H1 (cell line): ENCODE results near the gene MYO5A. TPM values are rescaled to one million over a fixed set of nuclear protein-coding genes. Genes with fewer than 3 reads are reported as not detected.

Experiments used
- CTCF ChIA-PET: fragments of 300-600 bp; sonication (Branson Sonifier 250); formaldehyde crosslinking; loops from one replicate; lab custom pipeline; 2021; ENCODE audit not compliant: partially characterized antibody; lab: Charles Lee
- POLR2A ChIA-PET: fragments of 300-600 bp; sonication (Branson Sonifier 250); formaldehyde crosslinking; loops from one replicate; lab custom pipeline; 2021; ENCODE audit warnings: inconsistent platforms; ENCODE audit not compliant: partially characterized antibody; lab: Charles Lee
- DNase-seq, 2 experiments: peaks; one replicate each; pipeline versions ENCODE4 v3.0.0 to v3.0.0-alpha.2; 2010 to 2022; ENCODE audit warnings: low spot score in 2 of 2, low read depth in 1 of 2, mixed read lengths in 1 of 2
- FAIRE-seq: peaks from 2 replicates; lab custom pipeline; 2011; peaks lifted over from hg19 to GRCh38; lab: Jason Lieb, UNC
- H2AFZ ChIP-seq: 2 replicates; pipeline ENCODE4 v1.8.1; 2012; ENCODE audit warnings: low read length, inconsistent platforms
- H2AK5ac ChIP-seq: 2 replicates; pipeline ENCODE4 v1.6.1; 2013; ENCODE audit warnings: low read depth, low read length
- H2BK120ac ChIP-seq: replicated peaks from 2 replicates; pipeline ENCODE3; 2013; ENCODE audit warnings: low read depth, low read length, inconsistent platforms
- H2BK12ac ChIP-seq: 2 replicates; pipeline ENCODE4 v1.6.1; 2013; ENCODE audit warnings: low read depth, low read length
- H2BK15ac ChIP-seq: 2 replicates; pipeline ENCODE4 v1.6.1; 2013; ENCODE audit warnings: low read length
- H2BK20ac ChIP-seq: 2 replicates; pipeline ENCODE4 v1.6.1; 2013; ENCODE audit warnings: low read length
- H2BK5ac ChIP-seq: 2 replicates; pipeline ENCODE4 v1.6.1; 2013; ENCODE audit warnings: low read depth, low read length
- H3K14ac ChIP-seq: 2 replicates; pipeline ENCODE4 v1.6.1; 2013; ENCODE audit warnings: inconsistent platforms; ENCODE audit not compliant: insufficient read length
- H3K18ac ChIP-seq: 2 replicates; pipeline ENCODE4 v1.6.1; 2013; ENCODE audit warnings: low read length; ENCODE audit errors: extremely low read depth
- H3K23ac ChIP-seq: 2 replicates; pipeline ENCODE4 v1.6.1; 2013; ENCODE audit warnings: inconsistent platforms; ENCODE audit not compliant: insufficient read length
- H3K23me2 ChIP-seq: 2 replicates; pipeline ENCODE4 v1.6.1; 2013; ENCODE audit warnings: low read depth, low read length
- H3K27ac ChIP-seq: 2 replicates; pipeline ENCODE4 v1.6.1; 2011; ENCODE audit warnings: low read depth, low read length, inconsistent platforms
- H3K27me3 ChIP-seq, 4 experiments: replicated peaks in 1 of 4; 1 replicate in 1 of 4; 2 replicates in 3 of 4; pipeline versions ENCODE4 v1.6.1 to v1.8.1; 2011 to 2013; ENCODE audit warnings: low read length in 3 of 4, mild to moderate bottlenecking in 3 of 4, inconsistent platforms in 2 of 4, mixed read lengths in 2 of 4, moderate library complexity in 1 of 4; ENCODE audit not compliant: control insufficient read depth in 3 of 4, insufficient read depth in 3 of 4; ENCODE audit errors: extremely low read depth in 1 of 4
- H3K36me3 ChIP-seq, 4 experiments: 2 replicates each; pipeline versions ENCODE4 v1.6.1 to v1.8.1; 2011 to 2013; ENCODE audit warnings: mild to moderate bottlenecking in 4 of 4, low read length in 3 of 4, moderate library complexity in 2 of 4, control low read depth in 1 of 4, inconsistent platforms in 1 of 4; ENCODE audit not compliant: insufficient read depth in 4 of 4, control insufficient read depth in 2 of 4
- H3K4ac ChIP-seq: replicated peaks from 2 replicates; pipeline ENCODE3; 2013; ENCODE audit warnings: low read length, low read depth, mixed read lengths, inconsistent platforms; ENCODE audit not compliant: insufficient read length
- H3K4me1 ChIP-seq, 4 experiments: replicated peaks in 1 of 4; 1 replicate in 1 of 4; 2 replicates in 3 of 4; pipeline versions ENCODE4 v1.6.1 to v1.8.1; 2011 to 2013; ENCODE audit warnings: low read length in 3 of 4, inconsistent platforms in 2 of 4, mixed read lengths in 1 of 4; ENCODE audit not compliant: insufficient read depth in 4 of 4, control insufficient read depth in 3 of 4
- H3K4me2 ChIP-seq, 2 experiments: 2 replicates each; pipeline versions ENCODE4 v1.6.1 to v1.8.1; 2011 to 2013; ENCODE audit warnings: low read depth in 2 of 2, low read length in 2 of 2, control low read depth in 1 of 2, inconsistent platforms in 1 of 2, mild to moderate bottlenecking in 1 of 2; ENCODE audit not compliant: insufficient read depth in 1 of 2
- H3K4me3 ChIP-seq, 4 experiments: fragments of 200-600, 300-600 bp in 1 of 4; sonication (generic), shearing (Covaris generic), sonication (Bioruptor Twin) in 1 of 4; 2 replicates each; pipeline versions ENCODE4 v1.5.1 to v1.8.1; 2011 to 2016; ENCODE audit warnings: low read length in 4 of 4, low read depth in 3 of 4, control low read depth in 2 of 4, inconsistent platforms in 2 of 4, mild to moderate bottlenecking in 2 of 4, mixed read lengths in 1 of 4, moderate library complexity in 1 of 4; ENCODE audit not compliant: insufficient read depth in 2 of 4; ENCODE audit errors: extremely low read depth in 1 of 4
- H3K56ac ChIP-seq: replicated peaks from 2 replicates; pipeline ENCODE3; 2013; ENCODE audit warnings: low read depth, mild to moderate bottlenecking, mixed read lengths, low read length, inconsistent platforms; ENCODE audit not compliant: insufficient read length
- H3K79me1 ChIP-seq: 2 replicates; pipeline ENCODE4 v1.6.1; 2013; ENCODE audit warnings: low read depth, low read length, control low read depth
- H3K79me2 ChIP-seq, 2 experiments: 2 replicates each; pipeline versions ENCODE4 v1.6.1 to v1.8.1; 2012 to 2013; ENCODE audit warnings: low read length in 2 of 2, mild to moderate bottlenecking in 2 of 2, inconsistent platforms in 1 of 2; ENCODE audit not compliant: insufficient read depth in 2 of 2, control insufficient read depth in 1 of 2
- H3K9ac ChIP-seq, 4 experiments: replicated peaks in 1 of 4; 1 replicate in 1 of 4; 2 replicates in 3 of 4; pipeline versions ENCODE4 v1.6.1 to v1.8.1; 2011 to 2013; ENCODE audit warnings: low read depth in 3 of 4, low read length in 3 of 4, control low read depth in 2 of 4, mild to moderate bottlenecking in 2 of 4, moderate library complexity in 2 of 4, inconsistent platforms in 1 of 4; ENCODE audit errors: extremely low read depth in 1 of 4
- H3K9me3 ChIP-seq, 2 experiments: 2 replicates each; pipeline versions ENCODE4 v1.6.1 to v1.8.1; 2012 to 2013; ENCODE audit warnings: mild to moderate bottlenecking in 2 of 2, moderate library complexity in 2 of 2, control low read depth in 1 of 2, inconsistent platforms in 1 of 2, low read depth in 1 of 2, low read length in 1 of 2, mixed read lengths in 1 of 2; ENCODE audit not compliant: insufficient read depth in 2 of 2
- H4K20me1 ChIP-seq, 2 experiments: replicated peaks in 1 of 2; 2 replicates each; pipeline versions ENCODE3 to v1.8.1; 2011 to 2013; ENCODE audit warnings: inconsistent platforms in 2 of 2, low read length in 2 of 2, mild to moderate bottlenecking in 1 of 2; ENCODE audit not compliant: insufficient read depth in 2 of 2, control insufficient read depth in 1 of 2
- H4K5ac ChIP-seq: 2 replicates; pipeline ENCODE4 v1.6.1; 2013; ENCODE audit warnings: low read length, low read depth, mixed read lengths, inconsistent platforms; ENCODE audit not compliant: insufficient read length
- H4K8ac ChIP-seq: 2 replicates; pipeline ENCODE4 v1.8.0; 2013; ENCODE audit warnings: mild to moderate bottlenecking, moderate library complexity, low read length, inconsistent platforms; ENCODE audit not compliant: insufficient read depth; ENCODE audit errors: extremely low read depth
- H4K91ac ChIP-seq: replicated peaks from 2 replicates; pipeline ENCODE3; 2013; ENCODE audit warnings: low read length, mixed read lengths, inconsistent platforms; ENCODE audit not compliant: insufficient read length
- CBX8 ChIP-seq: fragments of 300-800, 300-1000 bp; sonication (generic); IDR thresholded peaks from 2 replicates; pipeline ENCODE4 v1.7.1; 2016; ENCODE audit warnings: low read depth, low read length, borderline replicate concordance
- RAD21 ChIP-seq, 2 experiments: IDR thresholded peaks in 1 of 2; conservative IDR thresholded peaks in 1 of 2; 2 replicates each; pipeline ENCODE4 v1.6.1; 2011; ENCODE audit warnings: low read depth in 2 of 2, low read length in 2 of 2, improper control_type of control experiment in 1 of 2, inconsistent platforms in 1 of 2, mild to moderate bottlenecking in 1 of 2, moderate library complexity in 1 of 2
- WGBS, 2 experiments: shearing (Covaris generic) in 1 of 2; methylation state at CpG; one replicate each; pipeline versions ENCODE4 v1.1.6 to v1.1.7; 2013 to 2015; ENCODE audit warnings: low lambda C conversion rate in 2 of 2, mixed read lengths in 2 of 2, inconsistent platforms in 1 of 2, low coverage in 1 of 2, missing lambda C conversion rate in 1 of 2; ENCODE audit not compliant: insufficient replicate concordance in 2 of 2, insufficient coverage in 1 of 2, insufficient read length in 1 of 2; ENCODE audit errors: extremely low coverage in 1 of 2, missing lambda C conversion rate in 1 of 2; 5-methylcytosine and 5-hydroxymethylcytosine counted together
- polyA plus RNA-seq, 7 experiments: library from polyadenylated mRNA; depleted of rRNA in 3 of 7; stranded (reverse) in 5 of 7; unstranded in 2 of 7; fragments of >200 nt in 5 of 7; fragments of 200-250 nt in 2 of 7; gene quantifications; 1 replicate in 5 of 7; 2 replicates in 1 of 7; 4 replicates in 1 of 7; pipeline versions ENCODE4 v1.2.1 to v1.2.3, GENCODE V29; 2011 to 2013; ENCODE audit warnings: missing spikeins in 2 of 7, mixed read lengths in 2 of 7
- total RNA-seq: library from RNA; stranded (reverse); fragmentation: NEBNext Ultra II Directional; extraction: Animal tissue kit (Norgen Biotek cat#: 25700); gene quantifications from 2 replicates; pipeline ENCODE4 v1.2.1, GENCODE V29; 2021
- TF ChIP-seq, protein P1 (sequence below), 3 experiments: IDR thresholded peaks; 1 replicate in 2 of 3; 2 replicates in 1 of 3; pipeline versions ENCODE4 v1.5.1 to v1.6.1; 2011; ENCODE audit warnings: low read length in 3 of 3, mild to moderate bottlenecking in 3 of 3, inconsistent platforms in 2 of 3, low read depth in 1 of 3, moderate library complexity in 1 of 3; ENCODE audit not compliant: insufficient read depth in 1 of 3; ENCODE audit errors: control extremely low read depth in 1 of 3

Gene MYO5A
- total and polyA plus RNA-seq, 2 of the 8 experiments (the other 6 are each of a cell fraction or from before 2014, with no cell fraction given): 11.4 to 24.7 TPM

DNA sequence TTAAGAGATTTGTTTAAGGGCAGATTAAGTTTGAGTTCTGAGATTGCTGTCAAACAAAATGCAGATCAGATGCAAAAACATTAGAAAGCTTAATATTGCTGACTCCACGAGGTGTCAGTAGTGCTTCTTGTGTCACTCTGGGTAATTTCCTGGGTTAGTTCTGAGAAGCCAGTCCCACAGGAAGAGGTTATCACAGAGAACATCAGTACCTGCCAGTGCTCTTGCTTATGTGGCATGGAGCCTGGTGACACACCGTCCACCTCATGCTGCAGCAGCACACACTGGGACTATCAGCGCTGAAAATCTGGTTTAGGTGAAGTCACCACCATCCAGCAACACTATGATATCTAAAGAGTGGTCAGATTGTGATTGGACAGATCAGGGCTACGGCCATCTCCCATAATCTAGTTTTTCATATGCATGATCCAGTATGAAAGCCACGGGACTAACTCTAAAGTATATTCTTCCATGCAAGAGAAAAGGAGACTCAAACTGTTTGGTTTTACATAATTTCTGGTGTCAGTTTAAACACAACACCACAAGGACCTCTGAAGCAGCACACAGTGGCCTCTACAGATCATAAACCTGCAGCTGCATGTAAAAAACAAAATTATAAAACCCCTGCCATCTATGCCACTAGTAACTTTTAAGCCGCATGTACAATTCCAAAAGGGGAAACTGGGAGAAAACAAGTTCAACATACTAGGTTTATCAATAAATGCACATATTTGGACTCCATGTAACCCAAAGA lies 197.0 kb downstream of the MYO5A start:
- H2BK5ac ChIP-seq: no peak overlapping the region; the same call in 1 of the 2 replicates
- H3K4me1 ChIP-seq: peaks cover 0 to 3% (median 0%) of the 10 kb centered on the region in 4 experiments; a peak in 1 of 7 replicates
- no peaks in the 10 kb centered on the region for H3K79me2 ChIP-seq
- no peak overlapping the region for H3K56ac ChIP-seq
- H2AFZ ChIP-seq: no peak overlapping the region
- no peak overlapping the region for H2AK5ac ChIP-seq
- no peaks in the 10 kb centered on the region for H3K27me3 ChIP-seq
- no peak overlapping the region for H3K23ac ChIP-seq
- H3K4ac ChIP-seq: no peak overlapping the region
- H3K18ac ChIP-seq: no peak overlapping the region
- no peak overlapping the region for H2BK12ac ChIP-seq
- no peak overlapping the region for H3K4me3 ChIP-seq
- no peak overlapping the region for H3K14ac ChIP-seq
- FAIRE-seq: peak; percentile 48
- H2BK120ac ChIP-seq: no peak overlapping the region
- WGBS, 2 experiments: 79% methylated on average over 6 of the region's 6 CpGs; no CpG with 5 or more reads in 1 of the 2 experiments
- ChIA-PET CTCF (interaction anchor here (0.8 to 2.1 kb wide), 8 partner anchors 9 to 403 kb away, joined by 3 to 11 read pairs (median 4); partner anchors contain the start of gene MYO5A), POLR2A (no interaction called here)
- H3K4me2 ChIP-seq: no peak overlapping the region
- H2BK15ac ChIP-seq: no peak overlapping the region
- H4K91ac ChIP-seq: no peak overlapping the region
- H2BK20ac ChIP-seq: no peak overlapping the region
- no peak overlapping the region for H3K9ac ChIP-seq
- H3K27ac ChIP-seq: no peak overlapping the region
- no peak overlapping the region for H4K5ac ChIP-seq
- H4K20me1 ChIP-seq: no peaks in the 10 kb centered on the region
- H4K8ac ChIP-seq: no peak overlapping the region
- peaks cover 0 to 8% (median 3%) of the 10 kb centered on the region in 4 experiments; a peak in 4 of 8 replicates for H3K36me3 ChIP-seq
- no peaks in the 10 kb centered on the region for H3K23me2 ChIP-seq
- DNase-seq: no peak
- TF ChIP-seq, protein P1, sequence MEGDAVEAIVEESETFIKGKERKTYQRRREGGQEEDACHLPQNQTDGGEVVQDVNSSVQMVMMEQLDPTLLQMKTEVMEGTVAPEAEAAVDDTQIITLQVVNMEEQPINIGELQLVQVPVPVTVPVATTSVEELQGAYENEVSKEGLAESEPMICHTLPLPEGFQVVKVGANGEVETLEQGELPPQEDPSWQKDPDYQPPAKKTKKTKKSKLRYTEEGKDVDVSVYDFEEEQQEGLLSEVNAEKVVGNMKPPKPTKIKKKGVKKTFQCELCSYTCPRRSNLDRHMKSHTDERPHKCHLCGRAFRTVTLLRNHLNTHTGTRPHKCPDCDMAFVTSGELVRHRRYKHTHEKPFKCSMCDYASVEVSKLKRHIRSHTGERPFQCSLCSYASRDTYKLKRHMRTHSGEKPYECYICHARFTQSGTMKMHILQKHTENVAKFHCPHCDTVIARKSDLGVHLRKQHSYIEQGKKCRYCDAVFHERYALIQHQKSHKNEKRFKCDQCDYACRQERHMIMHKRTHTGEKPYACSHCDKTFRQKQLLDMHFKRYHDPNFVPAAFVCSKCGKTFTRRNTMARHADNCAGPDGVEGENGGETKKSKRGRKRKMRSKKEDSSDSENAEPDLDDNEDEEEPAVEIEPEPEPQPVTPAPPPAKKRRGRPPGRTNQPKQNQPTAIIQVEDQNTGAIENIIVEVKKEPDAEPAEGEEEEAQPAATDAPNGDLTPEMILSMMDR (IDR thresholded peaks at IDR 0.05; ENCODE audit: control extremely low read depth in 1 of 3, insufficient read depth in 1 of 3, low read depth in 1 of 3, low read length in 3 of 3): peak in 2 of 3 experiments; percentile 34 to 54; a peak in 2 of 4 replicates
- TF ChIP-seq RAD21 (IDR thresholded peaks at IDR 0.05 in 1 of 2, conservative IDR thresholded peaks at IDR 0.05 in 1 of 2; ENCODE audit: low read depth in 2 of 2, low read length in 2 of 2) (peak; percentile 79), CBX8 (no peak)
- no peaks in the 10 kb centered on the region for H3K79me1 ChIP-seq
- H3K9me3 ChIP-seq: no peaks in the 10 kb centered on the region
